ENCODE results near the gene GPR18. TPM values are rescaled to one million over a fixed set of nuclear protein-coding genes. Genes with fewer than 3 reads are reported as not detected.

Gene GPR18
- total RNA-seq, 4 donors from 2014 or later: 1.1 to 2.1 TPM; not detected in 2

- H3K9me3 ChIP-seq: no peaks in the 10 kb centered on the region
- intact Hi-C loops (cut with DNase I; ENCODE audit: low total_unique reads): no loop called here
- H3K36me3 ChIP-seq: no peaks in the 10 kb centered on the region
- H3K27me3 ChIP-seq: no peaks in the 10 kb centered on the region
- DNase-seq: no peak
- TF ChIP-seq POLR2A (IDR thresholded peaks at IDR 0.05) (no peak), CTCF (IDR thresholded peaks at IDR 0.05) (no peak)
- no peaks in the 10 kb centered on the region for H3K4me1 ChIP-seq
- H3K4me3 ChIP-seq: no peak overlapping the region
- no peak overlapping the region for H3K27ac ChIP-seq
Measured at GRCh38 chr13:99206873-99207272, 51.3 kb downstream of the GPR18 start.

GRCh38 chr13:99206226-99206625 is 52.0 kb downstream of the GPR18 start:
- Histone ChIP-seq H3K27me3 (no peaks in the 10 kb centered on the region), H3K4me3 (no peak overlapping the region), H3K36me3 (no peaks in the 10 kb centered on the region), H3K9me3 (no peaks in the 10 kb centered on the region), H3K27ac (no peak overlapping the region), H3K4me1 (no peaks in the 10 kb centered on the region)
- intact Hi-C loops (cut with DNase I; ENCODE audit: low total_unique reads): no loop called here
- DNase-seq: no peak
- TF ChIP-seq POLR2A (IDR thresholded peaks at IDR 0.05): no peak
- no peak for TF ChIP-seq CTCF (IDR thresholded peaks at IDR 0.05)

GRCh38 chr13:99205621-99206220 is 52.5 kb downstream of the GPR18 start:
- H3K36me3 ChIP-seq: no peaks in the 10 kb centered on the region
- TF ChIP-seq CTCF (IDR thresholded peaks at IDR 0.05): no peak
- no peak overlapping the region for H3K27ac ChIP-seq
- no peak overlapping the region for H3K4me3 ChIP-seq
- no peak for DNase-seq
- H3K4me1 ChIP-seq: no peaks in the 10 kb centered on the region
- intact Hi-C loops (cut with DNase I; ENCODE audit: low total_unique reads): no loop called here
- no peaks in the 10 kb centered on the region for H3K9me3 ChIP-seq
- H3K27me3 ChIP-seq: no peaks in the 10 kb centered on the region

Small RNAs within 50 kb of the gene (small RNA-seq; reads per million reads assigned to genes)
- gene RN7SKP9: not detected

Other genes with a start within 250 kb of the GPR18 start
- gene UBAC2, start 57.5 kb downstream of the GPR18 start, total RNA-seq: 10 to 100 TPM; 54.4 to 65.9 (median 59.5) TPM
- 10 to 100 TPM in 1 of 4 donors, 1 to 10 TPM in 3; 2.0 to 10.8 (median 3.8) TPM for gene GPR183, start 49.0 kb upstream of the GPR18 start, total RNA-seq
- 100 to 1,000 TPM in 2 of 4 donors, 10 to 100 TPM in 2; 70.9 to 219 (median 99.9) TPM for gene TM9SF2, start 243.1 kb upstream of the GPR18 start, total RNA-seq

All from uterus (tissue), 4 donors.